Measurements from ENCODE around the gene UBE2E1. TPM values are rescaled to one million over a fixed set of nuclear protein-coding genes. Genes with fewer than 3 reads are reported as not detected.

UBE2E1 gene
- 10 to 100 TPM; 76.2 to 78.4 TPM for total RNA-seq

DNA sequence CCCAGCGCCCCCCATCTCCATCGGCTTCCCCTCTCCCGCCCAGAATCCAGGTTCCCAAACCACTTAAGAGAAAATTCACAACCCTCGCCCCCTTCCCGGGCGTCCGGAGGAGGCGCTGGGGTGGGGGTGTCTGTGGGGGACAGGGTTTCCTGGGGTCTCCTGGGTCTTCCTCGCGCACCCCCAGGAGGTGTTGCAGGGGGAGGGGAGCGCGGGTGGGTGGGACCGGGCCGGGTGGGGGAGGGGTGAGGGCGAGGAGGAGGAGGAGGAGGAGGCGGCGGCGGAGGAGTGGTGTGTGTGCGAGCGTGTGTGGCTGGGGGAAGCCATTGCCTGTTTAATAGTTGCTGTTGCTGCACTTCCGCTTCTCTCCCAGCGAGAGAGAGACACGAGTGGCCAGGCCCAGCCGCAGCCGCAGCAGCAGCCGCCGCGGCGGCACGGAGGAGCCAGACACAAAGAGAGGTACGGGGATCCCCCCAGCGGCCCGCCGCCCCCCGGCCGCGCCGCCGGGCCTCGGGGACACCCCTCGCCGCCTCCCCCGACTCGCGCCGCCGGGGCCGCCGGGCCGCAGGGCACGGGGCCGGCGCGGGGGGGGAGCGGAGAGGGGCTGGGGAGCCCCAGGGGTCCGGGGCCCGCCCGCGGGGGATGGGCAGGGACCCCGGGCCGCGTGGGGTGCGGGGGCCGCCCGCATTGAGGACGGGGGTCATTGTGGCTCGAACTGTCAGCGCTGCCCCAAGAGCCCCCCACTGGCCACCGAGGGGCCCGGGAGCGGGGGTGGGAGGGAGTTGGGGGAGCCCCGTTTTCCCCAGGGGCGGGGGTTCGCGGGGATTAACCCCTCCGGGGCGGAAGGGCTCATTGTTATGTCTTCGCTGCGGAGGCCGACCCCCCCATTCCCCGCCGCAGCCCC is at the start of gene UBE2E1:
Gene UBE2E1, plus strand, starts transcription at position 323 of the 901 bp plus-strand sequence. CDS start 1,315 bp downstream, outside the sequence.
- Mint-ChIP-seq H3K36me3 (ENCODE audit: insufficient read depth in 2 of 2) (peaks cover 13% of the 10 kb centered on the region in 2 donors), H3K9me3 (no peaks in the 10 kb centered on the region), H3K27ac (peak within 1 kb of the TSS; percentile 92), H3K27me3 (ENCODE audit: low read depth) (peaks cover 16% of the 10 kb centered on the region), H3K4me1 (ENCODE audit: low read depth) (peaks cover 41% of the 10 kb centered on the region), H3K4me3 (peak within 1 kb of the TSS; percentile 96 to 97)
- DNase-seq (peak; percentile 66 to 74), ATAC-seq (replicated peaks in 1 of 2) (peak; percentile 71 to 78)

DNA sequence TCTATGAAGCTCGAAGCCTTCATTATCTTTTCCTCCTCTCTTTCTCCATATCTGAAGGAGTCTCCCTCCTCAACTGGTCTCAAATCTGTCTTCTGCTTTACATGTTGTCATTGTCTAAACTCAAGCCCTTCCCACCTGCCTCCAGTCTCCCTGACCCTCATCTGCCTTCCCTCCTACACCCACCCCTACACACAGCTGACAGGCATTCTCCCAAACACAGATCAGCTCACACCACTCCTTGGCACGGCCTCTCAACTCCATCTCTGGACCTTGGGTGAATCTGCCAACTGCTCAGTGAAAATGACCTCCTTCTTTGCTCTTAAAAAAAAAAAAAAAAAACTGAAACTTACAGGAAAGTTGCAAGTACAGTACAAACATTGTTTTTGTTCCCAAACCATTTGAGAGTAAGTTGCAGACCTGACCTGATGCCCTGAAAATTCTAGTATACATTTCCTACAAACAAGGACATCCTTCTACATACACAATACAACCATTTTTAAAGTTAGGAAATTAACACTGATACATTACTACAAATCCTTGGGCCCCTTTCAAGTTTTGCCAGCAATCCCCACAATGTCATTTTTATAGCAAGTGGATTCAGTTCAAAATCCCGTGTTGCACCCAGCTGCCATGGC is 49.4 kb upstream of the UBE2E1 start:
- Mint-ChIP-seq H3K4me1 (ENCODE audit: low read depth) (peaks cover 14% of the 10 kb centered on the region), H3K27ac (no peak overlapping the region), H3K9me3 (no peaks in the 10 kb centered on the region), H3K27me3 (ENCODE audit: low read depth) (peaks cover 14% of the 10 kb centered on the region), H3K4me3 (no peak overlapping the region), H3K36me3 (ENCODE audit: insufficient read depth in 2 of 2) (no peaks in the 10 kb centered on the region)
- no peak for ATAC-seq (replicated peaks in 1 of 2)
- DNase-seq: no peak

- no peak for ATAC-seq (replicated peaks in 1 of 2)
- Mint-ChIP-seq H3K4me3 (no peak overlapping the region), H3K27me3 (ENCODE audit: low read depth) (peaks cover 14% of the 10 kb centered on the region), H3K4me1 (ENCODE audit: low read depth) (peaks cover 33% of the 10 kb centered on the region), H3K9me3 (no peaks in the 10 kb centered on the region), H3K36me3 (ENCODE audit: insufficient read depth in 2 of 2) (no peaks in the 10 kb centered on the region), H3K27ac (no peak overlapping the region)
- DNase-seq: no peak
These were observed 47.4 kb upstream of the UBE2E1 start for GRCh38 chr3:23758253-23758838.

- no peaks in the 10 kb centered on the region for H3K9me3 Mint-ChIP-seq
- no peak overlapping the region for H3K27ac Mint-ChIP-seq
- peaks cover 33% of the 10 kb centered on the region for H3K4me1 Mint-ChIP-seq (ENCODE audit: low read depth)
- DNase-seq (peak in 1 of 2 donors; percentile 3), ATAC-seq (replicated peaks in 1 of 2) (peak; percentile 10 to 31)
- H3K4me3 Mint-ChIP-seq: peak overlapping the region in 1 of 2 donors; percentile 14
- no peaks in the 10 kb centered on the region for H3K36me3 Mint-ChIP-seq (ENCODE audit: insufficient read depth in 2 of 2)
- peaks cover 14% of the 10 kb centered on the region for H3K27me3 Mint-ChIP-seq (ENCODE audit: low read depth)
These were observed 45.4 kb upstream of the UBE2E1 start for GRCh38 chr3:23760325-23760724.

GRCh38 chr3:23760871-23761373 is 44.8 kb upstream of the UBE2E1 start:
- peak; percentile 31 to 53 for DNase-seq
- Mint-ChIP-seq H3K36me3 (ENCODE audit: insufficient read depth in 2 of 2) (no peaks in the 10 kb centered on the region), H3K9me3 (no peaks in the 10 kb centered on the region), H3K27me3 (ENCODE audit: low read depth) (peaks cover 11% of the 10 kb centered on the region), H3K4me1 (ENCODE audit: low read depth) (peaks cover 33% of the 10 kb centered on the region), H3K27ac (peak overlapping the region; percentile 68), H3K4me3 (peak overlapping the region; percentile 14 to 55)
- peak; percentile 68 to 80 for ATAC-seq (replicated peaks in 1 of 2)

DNA sequence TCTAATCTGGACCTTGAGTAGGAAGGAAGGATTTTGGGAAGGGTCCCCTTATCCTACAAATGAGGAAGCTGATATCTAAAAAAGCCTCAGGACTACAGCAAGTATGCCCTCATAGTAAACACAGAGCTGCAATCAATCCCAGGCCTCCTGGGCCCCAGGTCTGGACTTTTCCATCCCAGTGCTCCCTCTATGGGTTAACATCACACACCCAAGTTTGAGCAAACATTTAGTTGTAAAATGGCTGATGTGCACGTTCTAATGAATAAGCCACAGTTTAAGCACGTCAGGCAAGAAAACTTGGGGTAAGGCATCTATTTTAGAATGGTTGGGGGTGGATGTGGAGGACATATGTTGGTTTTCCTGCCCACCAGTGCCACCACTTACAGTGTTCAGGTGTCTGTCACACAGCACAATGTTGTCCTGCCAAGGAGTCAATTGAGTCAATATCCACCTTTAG is 44.3 kb upstream of the UBE2E1 start:
- DNase-seq: peak; percentile 5 to 25
- Mint-ChIP-seq H3K36me3 (ENCODE audit: insufficient read depth in 2 of 2) (no peaks in the 10 kb centered on the region), H3K9me3 (no peaks in the 10 kb centered on the region), H3K4me1 (ENCODE audit: low read depth) (peaks cover 33% of the 10 kb centered on the region), H3K27ac (peak overlapping the region; percentile 68), H3K4me3 (peak overlapping the region in 1 of 2 donors; percentile 55), H3K27me3 (ENCODE audit: low read depth) (peaks cover 5% of the 10 kb centered on the region)
- ATAC-seq (replicated peaks in 1 of 2): peak; percentile 53 to 58

GRCh38 chr3:23762214-23762613 is 43.5 kb upstream of the UBE2E1 start:
- peak; percentile 49 to 80 for ATAC-seq (replicated peaks in 1 of 2)
- peak; percentile 10 to 11 for DNase-seq
- peak overlapping the region; percentile 15 to 61 for H3K4me3 Mint-ChIP-seq
- peaks cover 33% of the 10 kb centered on the region for H3K4me1 Mint-ChIP-seq (ENCODE audit: low read depth)
- H3K36me3 Mint-ChIP-seq (ENCODE audit: insufficient read depth in 2 of 2): no peaks in the 10 kb centered on the region
- no peaks in the 10 kb centered on the region for H3K27me3 Mint-ChIP-seq (ENCODE audit: low read depth)
- no peak overlapping the region for H3K27ac Mint-ChIP-seq
- no peaks in the 10 kb centered on the region for H3K9me3 Mint-ChIP-seq

DNA sequence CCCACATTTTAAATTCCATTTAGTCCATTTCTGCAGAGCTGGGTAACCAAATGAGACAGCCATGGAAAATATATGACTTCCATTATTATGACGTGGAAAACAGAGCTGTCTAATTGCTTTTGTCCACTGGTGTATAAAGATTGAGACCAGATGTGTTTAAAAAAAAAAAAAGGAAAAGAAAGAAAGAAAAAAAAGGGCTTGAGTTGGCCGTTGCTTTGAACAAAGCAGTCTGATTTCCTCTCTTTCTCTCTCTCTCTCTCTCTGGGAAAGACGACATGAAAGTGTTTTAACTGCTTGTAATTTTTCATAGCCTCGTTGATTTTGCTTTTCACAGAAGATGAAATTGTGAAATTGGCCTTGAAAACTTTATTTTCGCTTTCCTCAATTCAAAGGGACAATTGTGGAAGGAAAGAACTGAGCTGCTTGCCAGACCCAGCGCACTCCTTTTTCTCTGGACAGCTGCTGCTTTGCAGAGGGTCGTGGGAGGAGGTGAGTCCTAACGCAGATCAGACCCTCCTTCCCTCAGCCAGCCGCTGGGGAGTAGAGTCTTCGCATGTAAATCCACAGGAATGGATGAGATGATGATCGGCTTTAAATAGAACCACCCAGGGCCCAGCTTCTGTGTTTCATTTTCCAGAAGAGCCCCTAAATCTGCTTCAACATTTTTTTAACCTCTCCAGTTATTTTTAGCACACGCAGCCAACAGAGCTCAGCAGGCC is 42.8 kb upstream of the UBE2E1 start:
- peak overlapping the region; percentile 27 to 61 for H3K4me3 Mint-ChIP-seq
- no peaks in the 10 kb centered on the region for H3K27me3 Mint-ChIP-seq (ENCODE audit: low read depth)
- H3K27ac Mint-ChIP-seq: no peak overlapping the region
- DNase-seq (no peak), ATAC-seq (replicated peaks in 1 of 2) (no peak)
- no peaks in the 10 kb centered on the region for H3K36me3 Mint-ChIP-seq (ENCODE audit: insufficient read depth in 2 of 2)
- no peaks in the 10 kb centered on the region for H3K9me3 Mint-ChIP-seq
- peaks cover 33% of the 10 kb centered on the region for H3K4me1 Mint-ChIP-seq (ENCODE audit: low read depth)

GRCh38 chr3:23764407-23764806 is 41.3 kb upstream of the UBE2E1 start:
- DNase-seq (no peak), ATAC-seq (replicated peaks in 1 of 2) (no peak)
- H3K4me3 Mint-ChIP-seq: no peak overlapping the region
- peaks cover 33% of the 10 kb centered on the region for H3K4me1 Mint-ChIP-seq (ENCODE audit: low read depth)
- H3K36me3 Mint-ChIP-seq (ENCODE audit: insufficient read depth in 2 of 2): no peaks in the 10 kb centered on the region
- no peak overlapping the region for H3K27ac Mint-ChIP-seq
- H3K27me3 Mint-ChIP-seq (ENCODE audit: low read depth): no peaks in the 10 kb centered on the region
- no peaks in the 10 kb centered on the region for H3K9me3 Mint-ChIP-seq

- H3K4me1 Mint-ChIP-seq (ENCODE audit: low read depth): peaks cover 7% of the 10 kb centered on the region
These were observed 38.2 kb upstream of the UBE2E1 start for GRCh38 chr3:23767546-23767945.

GRCh38 chr3:23775254-23775909 is 30.4 kb upstream of the UBE2E1 start:
- Mint-ChIP-seq H3K27me3 (ENCODE audit: low read depth) (no peaks in the 10 kb centered on the region), H3K36me3 (ENCODE audit: insufficient read depth in 2 of 2) (no peaks in the 10 kb centered on the region), H3K9me3 (no peaks in the 10 kb centered on the region), H3K4me1 (ENCODE audit: low read depth) (no peaks in the 10 kb centered on the region), H3K4me3 (no peak overlapping the region), H3K27ac (no peak overlapping the region)
- no peak for ATAC-seq (replicated peaks in 1 of 2)
- DNase-seq: no peak

More at GRCh38 chr3:23767546-23767945, 38.2 kb upstream of the UBE2E1 start:
- no peaks in the 10 kb centered on the region for H3K9me3 Mint-ChIP-seq
- H3K27me3 Mint-ChIP-seq (ENCODE audit: low read depth): no peaks in the 10 kb centered on the region
- no peak overlapping the region for H3K27ac Mint-ChIP-seq
- no peak overlapping the region for H3K4me3 Mint-ChIP-seq
- H3K36me3 Mint-ChIP-seq (ENCODE audit: insufficient read depth in 2 of 2): no peaks in the 10 kb centered on the region
- DNase-seq (no peak), ATAC-seq (replicated peaks in 1 of 2) (no peak)

- ATAC-seq (replicated peaks in 1 of 2): no peak
- Mint-ChIP-seq H3K27me3 (ENCODE audit: low read depth) (peaks cover 3% of the 10 kb centered on the region), H3K9me3 (no peaks in the 10 kb centered on the region), H3K4me1 (ENCODE audit: low read depth) (no peaks in the 10 kb centered on the region), H3K4me3 (no peak overlapping the region), H3K27ac (no peak overlapping the region), H3K36me3 (ENCODE audit: insufficient read depth in 2 of 2) (no peaks in the 10 kb centered on the region)
- DNase-seq: no peak
These were observed 29.3 kb upstream of the UBE2E1 start for GRCh38 chr3:23776352-23776891.

Measured in activated T-cell treated with anti-CD3 and anti-CD28 coated beads, Interleukin-2, amount 50 U/mL, for 72 hours (primary cell).